ENCODE results near the gene AKAP7.

DNA sequence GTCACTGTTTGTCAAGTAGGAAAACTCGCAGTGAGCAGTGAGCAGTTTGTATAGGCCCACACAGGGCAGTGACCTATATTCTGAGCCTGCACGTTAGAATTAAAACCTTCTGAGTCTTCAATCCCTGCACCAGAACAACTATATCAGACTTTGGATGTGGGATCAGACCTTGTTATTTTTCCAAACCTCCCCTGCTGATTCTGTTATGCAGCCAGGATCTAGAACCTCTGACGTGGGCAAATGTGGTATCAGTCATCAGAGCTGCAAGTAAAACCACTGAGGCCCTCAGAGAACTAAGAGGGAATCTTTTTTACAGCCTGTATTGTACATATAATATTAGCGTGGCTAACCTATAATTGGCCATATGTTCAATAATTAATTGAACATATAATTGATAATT lies 32.0 kb upstream of the AKAP7 start:
- TF ChIP-seq, protein P1, sequence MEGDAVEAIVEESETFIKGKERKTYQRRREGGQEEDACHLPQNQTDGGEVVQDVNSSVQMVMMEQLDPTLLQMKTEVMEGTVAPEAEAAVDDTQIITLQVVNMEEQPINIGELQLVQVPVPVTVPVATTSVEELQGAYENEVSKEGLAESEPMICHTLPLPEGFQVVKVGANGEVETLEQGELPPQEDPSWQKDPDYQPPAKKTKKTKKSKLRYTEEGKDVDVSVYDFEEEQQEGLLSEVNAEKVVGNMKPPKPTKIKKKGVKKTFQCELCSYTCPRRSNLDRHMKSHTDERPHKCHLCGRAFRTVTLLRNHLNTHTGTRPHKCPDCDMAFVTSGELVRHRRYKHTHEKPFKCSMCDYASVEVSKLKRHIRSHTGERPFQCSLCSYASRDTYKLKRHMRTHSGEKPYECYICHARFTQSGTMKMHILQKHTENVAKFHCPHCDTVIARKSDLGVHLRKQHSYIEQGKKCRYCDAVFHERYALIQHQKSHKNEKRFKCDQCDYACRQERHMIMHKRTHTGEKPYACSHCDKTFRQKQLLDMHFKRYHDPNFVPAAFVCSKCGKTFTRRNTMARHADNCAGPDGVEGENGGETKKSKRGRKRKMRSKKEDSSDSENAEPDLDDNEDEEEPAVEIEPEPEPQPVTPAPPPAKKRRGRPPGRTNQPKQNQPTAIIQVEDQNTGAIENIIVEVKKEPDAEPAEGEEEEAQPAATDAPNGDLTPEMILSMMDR (IDR thresholded peaks at IDR 0.05): no peak
- no peak for TF ChIP-seq EP300 (IDR thresholded peaks at IDR 0.05)
- TF ChIP-seq POLR2AphosphoS5 (IDR thresholded peaks at IDR 0.05): no peak
- no peak for TF ChIP-seq POLR2A (IDR thresholded peaks at IDR 0.05)

Data from suprapubic skin (tissue), 4 donors.